ENCODE data around the gene ANKRD55.

ANKRD55 gene

DNA sequence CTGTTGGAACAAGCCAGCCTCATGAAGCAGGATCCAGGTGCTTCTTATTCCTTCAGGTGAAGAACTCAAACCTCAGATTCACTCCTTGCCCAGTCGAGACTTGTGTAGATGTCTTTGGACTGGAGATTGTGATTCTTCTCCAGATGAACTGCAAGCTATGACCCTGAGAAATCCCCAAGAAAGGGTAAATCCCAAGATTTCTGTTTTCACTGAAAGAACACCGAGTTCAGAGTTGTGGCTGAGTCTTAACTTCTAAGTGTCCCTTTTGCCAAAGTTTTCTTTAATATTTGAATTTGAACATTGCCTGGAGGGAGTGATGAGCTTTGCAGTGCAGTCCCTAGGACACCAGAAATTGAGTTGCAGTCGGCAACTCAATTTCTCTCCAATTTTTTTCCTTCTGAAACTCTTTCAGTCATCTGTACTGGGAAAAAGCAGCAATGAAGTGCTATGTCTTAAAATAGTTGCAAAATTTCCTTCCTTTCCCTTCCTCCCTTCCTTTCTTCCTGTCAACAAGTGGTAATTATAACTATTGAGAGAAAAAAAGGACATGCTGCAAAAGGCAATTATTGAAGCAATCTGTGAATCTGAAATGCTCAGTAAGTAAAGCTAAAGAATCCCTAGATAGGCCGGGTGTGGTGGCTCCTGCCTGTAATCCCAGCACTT lies 56.1 kb downstream of the ANKRD55 start:
- Histone ChIP-seq H3K27me3 (ENCODE audit: control insufficient read depth in 1 of 2, insufficient read depth in 2 of 2, low read length in 2 of 2) (no peaks in the 10 kb centered on the region), H3K4me3 (ENCODE audit: low read depth in 1 of 2, low read length in 2 of 2) (no peak overlapping the region), H3K9ac (ENCODE audit: low read length) (no peak overlapping the region), H3K4me1 (ENCODE audit: insufficient read depth, low read length) (peaks cover 4% of the 10 kb centered on the region), H3K27ac (ENCODE audit: low read depth, low read length) (no peak overlapping the region), H3K9me3 (ENCODE audit: low read length) (no peaks in the 10 kb centered on the region), H3K36me3 (ENCODE audit: insufficient read depth, low read length) (no peaks in the 10 kb centered on the region)

DNA sequence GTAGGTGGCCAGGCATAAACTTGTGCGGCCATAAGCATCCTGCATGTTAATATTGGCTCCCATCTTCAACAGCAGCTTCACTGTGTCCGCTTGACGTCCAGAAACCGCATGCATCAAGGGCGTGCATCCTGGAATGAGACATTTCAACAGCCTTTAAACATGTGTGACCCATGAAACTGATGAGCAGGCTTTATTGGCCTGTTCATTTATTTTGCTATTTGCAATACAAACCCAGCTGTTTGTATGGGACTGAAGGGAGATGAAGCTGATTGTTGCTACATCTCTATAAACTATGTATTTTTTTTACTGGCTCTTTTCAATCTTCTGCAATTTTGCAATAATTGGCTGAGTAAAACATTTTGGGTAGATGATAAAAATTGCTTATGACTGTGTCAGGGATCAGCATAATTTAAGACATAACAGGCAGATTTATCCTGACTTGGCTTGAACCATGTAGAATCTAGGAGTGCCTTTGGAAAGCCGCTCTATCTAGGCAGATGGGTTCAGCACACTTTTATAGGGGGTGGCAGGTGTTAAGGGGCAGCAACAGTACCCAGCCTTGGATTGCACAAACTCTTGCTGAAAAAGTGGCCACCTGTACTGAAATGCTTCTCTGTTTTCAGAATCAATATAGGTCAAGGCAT lies 56.9 kb downstream of the ANKRD55 start:
- Histone ChIP-seq H3K4me1 (ENCODE audit: insufficient read depth, low read length) (peaks cover 4% of the 10 kb centered on the region), H3K4me3 (ENCODE audit: low read depth in 1 of 2, low read length in 2 of 2) (no peak overlapping the region), H3K9ac (ENCODE audit: low read length) (no peak overlapping the region), H3K36me3 (ENCODE audit: insufficient read depth, low read length) (no peaks in the 10 kb centered on the region), H3K27ac (ENCODE audit: low read depth, low read length) (no peak overlapping the region), H3K27me3 (ENCODE audit: control insufficient read depth in 1 of 2, insufficient read depth in 2 of 2, low read length in 2 of 2) (no peaks in the 10 kb centered on the region), H3K9me3 (ENCODE audit: low read length) (no peaks in the 10 kb centered on the region)

DNA sequence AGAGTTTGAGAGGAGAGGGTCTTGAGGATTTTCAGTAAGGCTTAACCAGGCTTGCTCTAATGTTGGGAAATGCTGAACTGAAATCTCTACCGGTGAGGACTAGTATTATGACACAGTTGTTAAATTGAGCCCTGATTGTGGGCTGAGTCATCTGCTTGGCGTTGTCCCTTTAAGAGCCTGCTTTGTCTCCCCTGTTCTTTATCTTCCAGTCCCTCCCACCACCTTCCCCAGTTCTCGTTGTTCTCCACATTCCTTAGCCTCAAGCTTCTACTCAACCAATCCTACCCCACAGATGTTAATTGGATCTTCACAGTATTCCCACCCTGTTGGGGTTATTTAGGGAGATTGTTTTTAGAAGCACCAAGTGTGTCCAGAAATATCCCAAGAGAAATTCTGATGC lies 57.6 kb downstream of the ANKRD55 start:
- Histone ChIP-seq H3K27me3 (ENCODE audit: control insufficient read depth in 1 of 2, insufficient read depth in 2 of 2, low read length in 2 of 2) (no peaks in the 10 kb centered on the region), H3K36me3 (ENCODE audit: insufficient read depth, low read length) (no peaks in the 10 kb centered on the region), H3K9ac (ENCODE audit: low read length) (no peak overlapping the region), H3K27ac (ENCODE audit: low read depth, low read length) (no peak overlapping the region), H3K4me1 (ENCODE audit: insufficient read depth, low read length) (peaks cover 4% of the 10 kb centered on the region), H3K4me3 (ENCODE audit: low read depth in 1 of 2, low read length in 2 of 2) (no peak overlapping the region), H3K9me3 (ENCODE audit: low read length) (no peaks in the 10 kb centered on the region)

DNA sequence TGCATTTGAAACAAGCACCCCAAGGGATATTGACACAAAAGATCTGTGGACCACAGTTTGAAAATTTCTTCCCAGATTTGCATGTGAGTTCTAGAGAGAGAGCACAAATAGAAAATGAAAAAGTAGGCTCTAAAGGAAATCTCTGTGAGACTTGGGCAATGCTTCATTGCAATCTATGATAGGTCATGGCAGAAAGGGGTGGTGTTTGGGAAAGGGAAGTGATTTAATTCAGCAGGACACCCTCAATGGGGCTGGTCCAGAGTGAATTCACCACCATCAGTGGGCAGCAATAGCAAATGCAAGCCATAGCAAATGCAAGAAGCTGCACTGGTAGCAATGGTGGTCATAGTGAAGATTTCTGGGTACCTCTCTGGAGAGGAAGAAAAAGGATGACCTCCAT lies 58.1 kb downstream of the ANKRD55 start:
- Histone ChIP-seq H3K4me1 (ENCODE audit: insufficient read depth, low read length) (peaks cover 4% of the 10 kb centered on the region), H3K4me3 (ENCODE audit: low read depth in 1 of 2, low read length in 2 of 2) (no peak overlapping the region), H3K9me3 (ENCODE audit: low read length) (no peaks in the 10 kb centered on the region), H3K36me3 (ENCODE audit: insufficient read depth, low read length) (no peaks in the 10 kb centered on the region), H3K9ac (ENCODE audit: low read length) (no peak overlapping the region), H3K27me3 (ENCODE audit: control insufficient read depth in 1 of 2, insufficient read depth in 2 of 2, low read length in 2 of 2) (no peaks in the 10 kb centered on the region), H3K27ac (ENCODE audit: low read depth, low read length) (no peak overlapping the region)

DNA sequence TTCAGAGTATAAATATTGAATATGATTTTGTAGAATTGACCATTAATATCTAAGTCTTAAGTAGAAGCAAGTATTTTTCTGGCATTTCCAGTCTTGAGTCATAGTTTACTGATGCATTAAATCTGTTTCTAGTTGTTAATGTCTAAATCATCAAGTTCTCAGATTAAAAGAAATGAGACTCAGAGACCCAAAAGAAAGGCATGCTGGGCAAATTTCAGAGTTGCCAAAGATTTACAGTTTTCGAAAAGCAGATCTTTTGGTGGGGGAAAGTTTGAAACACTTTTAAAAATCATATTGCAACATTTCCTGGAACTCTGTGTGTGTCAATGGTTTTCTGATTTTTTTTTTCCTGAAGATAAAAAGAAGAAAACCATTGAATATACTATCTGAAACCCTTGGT lies 60.9 kb downstream of the ANKRD55 start:
- no peak overlapping the region for H3K27ac ChIP-seq (ENCODE audit: low read depth, low read length)
- H3K27me3 ChIP-seq (ENCODE audit: control insufficient read depth in 1 of 2, insufficient read depth in 2 of 2, low read length in 2 of 2), result no peaks in the 10 kb centered on the region
- H3K4me1 ChIP-seq (ENCODE audit: insufficient read depth, low read length), result peaks cover 4% of the 10 kb centered on the region
- no peak overlapping the region for H3K9ac ChIP-seq (ENCODE audit: low read length)
- no peak overlapping the region for H3K4me3 ChIP-seq (ENCODE audit: low read depth in 1 of 2, low read length in 2 of 2)
- H3K36me3 ChIP-seq (ENCODE audit: insufficient read depth, low read length), result no peaks in the 10 kb centered on the region
- H3K9me3 ChIP-seq (ENCODE audit: low read length), result no peaks in the 10 kb centered on the region

DNA sequence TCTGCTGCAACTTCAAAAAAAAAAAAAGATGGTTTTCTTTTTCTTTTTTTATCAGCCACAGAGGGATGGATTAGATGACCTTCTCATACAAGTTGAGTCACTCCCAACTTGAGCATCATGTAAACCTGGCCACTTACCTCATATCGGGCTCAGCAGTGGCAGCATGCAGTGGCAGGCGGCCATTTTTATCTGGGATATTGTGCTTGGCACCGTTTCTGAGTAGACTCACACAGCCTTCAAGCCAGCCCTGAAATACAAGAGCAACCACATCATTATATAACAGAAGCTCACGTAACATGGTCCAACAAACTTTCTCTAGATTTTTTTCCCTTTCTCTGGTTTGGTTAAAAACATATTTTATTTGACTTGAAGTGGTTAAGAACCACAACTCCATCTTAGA lies 62.6 kb downstream of the ANKRD55 start:
- Histone ChIP-seq H3K9me3 (ENCODE audit: low read length) (no peaks in the 10 kb centered on the region), H3K9ac (ENCODE audit: low read length) (no peak overlapping the region), H3K4me3 (ENCODE audit: low read depth in 1 of 2, low read length in 2 of 2) (no peak overlapping the region), H3K27me3 (ENCODE audit: control insufficient read depth in 1 of 2, insufficient read depth in 2 of 2, low read length in 2 of 2) (no peaks in the 10 kb centered on the region), H3K36me3 (ENCODE audit: insufficient read depth, low read length) (no peaks in the 10 kb centered on the region), H3K27ac (ENCODE audit: low read depth, low read length) (no peak overlapping the region), H3K4me1 (ENCODE audit: insufficient read depth, low read length) (peaks cover 4% of the 10 kb centered on the region)

DNA sequence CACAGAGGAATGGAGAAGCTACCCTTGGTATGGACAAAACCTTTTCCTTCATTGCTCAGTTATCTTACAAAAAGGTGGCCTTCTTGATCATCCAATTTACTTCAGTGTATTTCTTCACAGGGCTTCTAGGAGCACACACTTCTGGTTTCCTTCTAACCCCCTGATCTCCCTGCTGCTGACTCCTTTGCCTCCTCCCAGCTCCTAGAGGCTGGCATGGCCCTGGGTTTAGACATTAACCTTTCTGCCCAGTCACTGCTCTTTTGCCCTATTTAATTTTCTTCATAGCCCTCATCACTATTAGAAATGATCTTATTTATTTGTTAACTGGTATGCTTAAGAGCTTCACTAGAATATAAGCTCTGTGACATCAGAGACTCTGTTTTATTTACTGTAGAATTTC lies 63.2 kb downstream of the ANKRD55 start:
- no peaks in the 10 kb centered on the region for H3K36me3 ChIP-seq (ENCODE audit: insufficient read depth, low read length)
- no peak overlapping the region for H3K27ac ChIP-seq (ENCODE audit: low read depth, low read length)
- peaks cover 4% of the 10 kb centered on the region for H3K4me1 ChIP-seq (ENCODE audit: insufficient read depth, low read length)
- H3K4me3 ChIP-seq (ENCODE audit: low read depth in 1 of 2, low read length in 2 of 2), result no peak overlapping the region
- H3K9ac ChIP-seq (ENCODE audit: low read length), result no peak overlapping the region
- H3K9me3 ChIP-seq (ENCODE audit: low read length), result no peaks in the 10 kb centered on the region
- no peaks in the 10 kb centered on the region for H3K27me3 ChIP-seq (ENCODE audit: control insufficient read depth in 1 of 2, insufficient read depth in 2 of 2, low read length in 2 of 2)

DNA sequence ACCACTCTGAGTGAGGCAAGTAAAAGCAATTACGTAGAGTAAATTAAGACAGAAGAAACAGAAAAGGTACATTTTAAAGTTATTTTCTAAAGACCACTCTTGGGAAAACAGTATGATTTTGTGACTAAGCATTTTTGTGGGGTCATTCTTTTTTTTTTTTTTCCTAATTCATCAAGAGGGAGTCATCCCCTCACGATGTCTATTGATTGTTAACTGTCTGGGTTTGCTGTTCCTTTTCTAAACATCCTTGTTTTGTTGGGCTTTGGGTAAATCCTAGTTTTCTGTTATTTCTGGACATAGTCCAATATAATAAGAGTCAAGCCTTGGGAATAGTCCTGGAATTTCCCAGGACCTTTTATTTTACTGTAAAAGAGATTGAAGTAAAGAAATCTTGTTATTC lies 63.8 kb downstream of the ANKRD55 start:
- no peaks in the 10 kb centered on the region for H3K27me3 ChIP-seq (ENCODE audit: control insufficient read depth in 1 of 2, insufficient read depth in 2 of 2, low read length in 2 of 2)
- H3K4me3 ChIP-seq (ENCODE audit: low read depth in 1 of 2, low read length in 2 of 2), result no peak overlapping the region
- peaks cover 8% of the 10 kb centered on the region for H3K4me1 ChIP-seq (ENCODE audit: insufficient read depth, low read length)
- no peaks in the 10 kb centered on the region for H3K9me3 ChIP-seq (ENCODE audit: low read length)
- H3K9ac ChIP-seq (ENCODE audit: low read length), result no peak overlapping the region
- H3K27ac ChIP-seq (ENCODE audit: low read depth, low read length), result no peak overlapping the region
- no peaks in the 10 kb centered on the region for H3K36me3 ChIP-seq (ENCODE audit: insufficient read depth, low read length)

DNA sequence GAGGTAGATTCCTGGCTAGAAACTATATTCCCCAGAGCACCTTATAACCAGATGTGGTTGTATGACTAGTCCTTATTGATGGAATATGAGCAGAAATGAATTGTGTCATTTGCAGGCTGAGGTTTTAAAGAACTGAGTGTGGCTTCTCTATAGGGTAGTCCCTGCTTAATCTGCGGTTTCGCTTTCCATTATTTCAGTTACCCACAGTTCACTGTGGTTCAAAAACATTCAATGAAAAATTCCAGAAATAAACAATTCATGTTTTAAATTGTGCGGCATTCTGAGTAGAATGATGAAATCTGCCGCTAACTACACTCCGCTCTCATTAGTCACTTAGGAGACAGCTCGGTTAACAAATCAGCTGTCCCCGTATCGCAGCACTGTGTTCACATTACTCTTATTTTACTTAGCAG lies 65.1 kb downstream of the ANKRD55 start:
- Histone ChIP-seq H3K36me3 (ENCODE audit: insufficient read depth, low read length) (no peaks in the 10 kb centered on the region), H3K27me3 (ENCODE audit: control insufficient read depth in 1 of 2, insufficient read depth in 2 of 2, low read length in 2 of 2) (no peaks in the 10 kb centered on the region), H3K27ac (ENCODE audit: low read depth, low read length) (no peak overlapping the region), H3K4me3 (ENCODE audit: low read depth in 1 of 2, low read length in 2 of 2) (no peak overlapping the region), H3K9ac (ENCODE audit: low read length) (no peak overlapping the region), H3K9me3 (ENCODE audit: low read length) (no peaks in the 10 kb centered on the region), H3K4me1 (ENCODE audit: insufficient read depth, low read length) (peaks cover 10% of the 10 kb centered on the region)

DNA sequence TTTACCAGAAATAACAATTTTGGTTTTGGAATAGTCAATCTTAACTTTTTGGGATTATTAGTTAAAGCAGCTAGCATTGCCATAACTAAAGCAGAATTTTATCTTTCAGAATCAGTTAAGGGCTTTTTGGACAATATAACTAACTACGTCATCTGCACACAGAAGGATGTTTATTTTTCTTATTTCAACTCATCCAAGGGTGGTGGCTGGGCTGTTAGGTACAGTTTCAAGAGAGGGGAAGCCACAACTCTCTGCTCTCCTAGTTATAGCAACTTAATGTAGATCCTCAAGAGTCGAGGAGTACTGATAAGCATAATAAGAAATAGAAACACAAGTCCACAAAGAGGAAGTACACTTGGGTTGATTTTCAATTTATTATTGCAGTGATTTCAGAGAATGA lies 65.6 kb downstream of the ANKRD55 start:
- Histone ChIP-seq H3K36me3 (ENCODE audit: insufficient read depth, low read length) (no peaks in the 10 kb centered on the region), H3K27ac (ENCODE audit: low read depth, low read length) (no peak overlapping the region), H3K9me3 (ENCODE audit: low read length) (no peaks in the 10 kb centered on the region), H3K9ac (ENCODE audit: low read length) (no peak overlapping the region), H3K4me1 (ENCODE audit: insufficient read depth, low read length) (peaks cover 6% of the 10 kb centered on the region), H3K27me3 (ENCODE audit: control insufficient read depth in 1 of 2, insufficient read depth in 2 of 2, low read length in 2 of 2) (no peaks in the 10 kb centered on the region), H3K4me3 (ENCODE audit: low read depth in 1 of 2, low read length in 2 of 2) (no peak overlapping the region)

DNA sequence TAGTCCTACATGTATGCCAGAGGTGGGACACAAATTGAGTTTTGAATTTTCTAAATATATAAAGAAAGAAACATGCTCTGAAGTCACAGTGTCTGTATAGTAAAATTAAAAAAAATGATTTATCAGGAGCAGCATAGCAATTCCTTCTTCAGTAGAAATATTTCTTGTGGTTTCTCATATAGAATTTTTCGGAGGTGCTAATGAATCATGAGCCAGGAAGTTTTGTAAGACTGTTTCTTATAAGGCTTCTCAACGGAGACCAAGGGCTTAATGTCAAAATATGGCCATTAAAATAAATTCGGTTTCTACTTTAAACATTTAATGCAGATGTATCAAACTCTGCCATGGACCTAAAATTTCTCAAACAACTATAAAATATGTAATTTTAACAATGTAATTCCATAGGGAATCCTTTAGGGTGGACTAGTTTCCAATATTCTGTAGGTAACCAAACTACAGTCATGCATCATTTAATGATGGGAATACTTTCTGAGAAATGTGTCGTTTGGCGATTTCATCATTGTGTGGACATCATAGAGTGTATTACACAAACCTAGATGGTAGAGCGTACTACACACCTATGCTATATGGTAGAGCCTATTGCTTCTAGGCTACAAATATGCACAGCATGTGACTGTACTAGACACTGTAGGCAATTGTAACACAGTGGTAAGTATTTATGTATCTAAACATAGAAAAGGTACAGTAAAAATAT lies 66.3 kb downstream of the ANKRD55 start:
- no peaks in the 10 kb centered on the region for H3K36me3 ChIP-seq (ENCODE audit: insufficient read depth, low read length)
- H3K4me3 ChIP-seq (ENCODE audit: low read depth in 1 of 2, low read length in 2 of 2), result no peak overlapping the region
- H3K4me1 ChIP-seq (ENCODE audit: insufficient read depth, low read length), result peaks cover 6% of the 10 kb centered on the region
- H3K27me3 ChIP-seq (ENCODE audit: control insufficient read depth in 1 of 2, insufficient read depth in 2 of 2, low read length in 2 of 2), result no peaks in the 10 kb centered on the region
- no peak overlapping the region for H3K27ac ChIP-seq (ENCODE audit: low read depth, low read length)
- no peak overlapping the region for H3K9ac ChIP-seq (ENCODE audit: low read length)
- H3K9me3 ChIP-seq (ENCODE audit: low read length), result no peaks in the 10 kb centered on the region

Data from muscle layer of colon (tissue), 2 donors.